ENCODE results near the gene FBLN2.

- TF ChIP-seq CTCF (IDR thresholded peaks at IDR 0.05) (peak in 5 of 7 experiments; percentile 46 to 73 (median 62)), POLR2A (IDR thresholded peaks at IDR 0.05) (no peak), POLR2AphosphoS5 (IDR thresholded peaks at IDR 0.05) (no peak)
Observed at GRCh38 chr3:13657660-13658435, 108.9 kb downstream of the FBLN2 start.
